ENCODE data around the gene DOCK3.

DOCK3 gene

GRCh38 chr3:51311055-51311454, 636.3 kb downstream of the DOCK3 start:
- peak; percentile 40; the same call in 1 of the 2 replicates for TF ChIP-seq CTCF (IDR thresholded peaks at IDR 0.05)

DNA sequence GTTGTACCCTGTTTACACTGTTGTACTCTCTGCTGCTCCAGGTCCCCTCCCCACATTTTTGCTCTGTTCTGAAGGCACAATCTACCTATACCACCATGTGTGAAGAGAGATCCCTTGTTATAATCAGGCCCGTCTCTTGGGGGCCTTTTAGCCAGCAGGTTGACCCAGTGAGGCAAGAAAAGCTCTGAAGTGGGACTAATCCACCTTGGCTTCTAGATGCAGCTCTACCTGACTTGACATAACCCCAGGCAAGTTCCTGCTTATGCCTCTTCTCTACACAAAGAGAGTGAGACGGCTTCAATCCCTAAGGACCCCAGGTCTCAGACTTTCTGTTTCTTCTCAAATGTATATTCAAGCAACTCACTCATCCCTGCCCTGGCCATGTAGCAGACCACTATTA, 653.5 kb downstream of the DOCK3 start:
- TF ChIP-seq CTCF (IDR thresholded peaks at IDR 0.05) = no peak

- TF ChIP-seq CTCF (IDR thresholded peaks at IDR 0.05) = no peak
Observed at GRCh38 chr3:51330046-51330445, 655.3 kb downstream of the DOCK3 start.

- no peak for TF ChIP-seq CTCF (IDR thresholded peaks at IDR 0.05)
Observed at GRCh38 chr3:51332156-51332555, 657.4 kb downstream of the DOCK3 start.

DNA sequence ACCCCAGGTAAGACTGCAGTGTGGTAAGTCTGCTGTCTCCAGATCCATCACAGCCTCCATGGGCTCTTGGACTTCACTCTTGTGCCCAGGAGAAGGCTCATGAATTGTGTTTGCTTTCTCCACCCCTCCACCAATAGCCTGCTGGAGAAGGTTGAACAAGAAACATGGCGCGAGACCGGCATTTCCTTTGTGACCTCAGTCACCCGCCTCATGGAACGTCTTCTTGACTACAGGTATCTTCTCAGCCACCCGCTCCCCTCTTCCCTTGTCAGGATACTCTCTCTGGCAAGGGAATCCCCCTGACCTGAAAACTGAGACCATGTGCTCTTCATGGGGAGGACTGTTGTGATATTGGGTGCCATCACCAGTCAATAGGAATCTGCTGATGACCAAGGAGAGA, 658.3 kb downstream of the DOCK3 start:
- no peak for TF ChIP-seq CTCF (IDR thresholded peaks at IDR 0.05)

DNA sequence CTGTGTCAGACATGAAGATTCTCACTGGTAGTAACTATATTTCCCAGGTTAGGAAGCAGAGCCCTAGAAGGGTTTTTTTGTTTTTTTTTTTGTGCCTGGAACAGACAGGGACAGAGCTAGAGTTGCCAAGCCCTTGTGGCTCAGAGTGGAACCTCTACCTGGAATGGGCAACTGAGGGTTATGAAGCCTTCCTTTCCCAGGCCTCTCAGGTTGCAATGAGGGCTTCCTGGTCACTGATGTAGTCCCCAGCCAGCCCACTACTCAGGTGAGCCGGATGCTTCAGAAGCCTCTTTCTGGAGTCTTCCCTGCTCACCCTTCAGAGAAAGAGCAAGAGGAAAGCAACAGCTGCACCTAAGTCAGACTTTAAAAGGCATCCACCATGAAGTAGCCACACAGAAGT, 661.5 kb downstream of the DOCK3 start:
- TF ChIP-seq CTCF (IDR thresholded peaks at IDR 0.05) = no peak

DNA sequence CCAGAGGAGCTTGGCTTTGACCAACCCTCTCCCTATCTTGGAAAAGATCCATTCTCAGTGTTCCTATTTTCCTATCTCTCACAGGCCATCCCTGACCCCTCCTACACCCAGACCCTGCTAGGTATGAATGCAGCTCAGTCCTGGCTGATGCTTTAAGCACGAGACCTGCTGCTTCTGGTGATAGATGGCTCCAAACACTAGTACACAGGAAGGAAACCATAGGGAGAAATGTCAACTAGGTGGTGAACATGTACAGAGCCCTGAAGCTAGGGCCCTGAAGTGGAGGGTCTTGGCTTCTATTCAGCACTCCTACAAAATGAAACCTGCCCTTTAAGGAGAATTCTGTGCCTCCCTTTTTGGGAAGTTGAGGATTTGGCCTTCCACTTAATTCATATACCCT, 662.9 kb downstream of the DOCK3 start:
- no peak for TF ChIP-seq CTCF (IDR thresholded peaks at IDR 0.05)

DNA sequence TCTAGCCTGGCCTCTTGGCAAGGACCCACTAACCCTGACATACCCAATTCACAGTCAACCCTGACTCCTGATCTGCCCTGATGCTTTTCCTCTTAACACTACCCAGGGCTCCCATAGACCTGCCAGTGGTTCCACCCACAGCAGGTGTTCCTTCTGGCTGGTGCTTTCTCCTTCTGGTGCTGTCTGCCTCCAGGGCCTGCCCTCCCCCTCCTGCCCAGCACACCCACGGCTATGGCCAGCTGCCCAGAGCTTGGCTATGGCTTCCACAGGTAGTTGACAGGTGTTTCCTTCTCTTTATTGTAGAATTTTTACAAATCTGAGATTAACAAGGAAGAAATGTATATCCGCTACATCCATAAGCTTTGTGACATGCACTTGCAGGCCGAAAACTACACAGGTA, 663.9 kb downstream of the DOCK3 start:
- TF ChIP-seq CTCF (IDR thresholded peaks at IDR 0.05) = no peak
